Vagina (tissue), 2 donors: ENCODE measurements around the gene HOXB3.

ENCODE experiments used
- CTCF ChIP-seq, 3 experiments: fragments of 450-650 bp in 2 of 3; fragments of 200-600 bp in 1 of 3; sonication (generic) in 1 of 3; IDR thresholded peaks; one replicate each; pipeline ENCODE4 v1.5.1; 2017 to 2019; ENCODE audit warnings: antibody characterized with exemption in 3 of 3, mild to moderate bottlenecking in 2 of 3, moderate library complexity in 2 of 3
- POLR2A ChIP-seq, 2 donors: fragments of 450-650 bp; IDR thresholded peaks; one replicate each; pipeline ENCODE4 v1.6.1; 2017; ENCODE audit warnings: antibody characterized with exemption in 2 of 2, mild to moderate bottlenecking in 2 of 2, moderate library complexity in 2 of 2
- POLR2AphosphoS5 ChIP-seq, 2 donors: sonication (generic); formaldehyde crosslinking; IDR thresholded peaks; one replicate each; pipeline ENCODE4 v1.9.0; 2017; ENCODE audit warnings: antibody characterized with exemption in 2 of 2, mild to moderate bottlenecking in 2 of 2, low read depth in 1 of 2; ENCODE audit not compliant: insufficient read depth in 1 of 2

GRCh38 chr17:48583708-48584222 is 6.3 kb downstream of the HOXB3 start:
- TF ChIP-seq POLR2A (IDR thresholded peaks at IDR 0.05) = no peak
- no peak for TF ChIP-seq POLR2AphosphoS5 (IDR thresholded peaks at IDR 0.05; ENCODE audit: insufficient read depth in 1 of 2, low read depth in 1 of 2)
- no peak for TF ChIP-seq CTCF (IDR thresholded peaks at IDR 0.05)
